ENCODE measurements around the gene SLC17A4.

SLC17A4 gene, protein sequence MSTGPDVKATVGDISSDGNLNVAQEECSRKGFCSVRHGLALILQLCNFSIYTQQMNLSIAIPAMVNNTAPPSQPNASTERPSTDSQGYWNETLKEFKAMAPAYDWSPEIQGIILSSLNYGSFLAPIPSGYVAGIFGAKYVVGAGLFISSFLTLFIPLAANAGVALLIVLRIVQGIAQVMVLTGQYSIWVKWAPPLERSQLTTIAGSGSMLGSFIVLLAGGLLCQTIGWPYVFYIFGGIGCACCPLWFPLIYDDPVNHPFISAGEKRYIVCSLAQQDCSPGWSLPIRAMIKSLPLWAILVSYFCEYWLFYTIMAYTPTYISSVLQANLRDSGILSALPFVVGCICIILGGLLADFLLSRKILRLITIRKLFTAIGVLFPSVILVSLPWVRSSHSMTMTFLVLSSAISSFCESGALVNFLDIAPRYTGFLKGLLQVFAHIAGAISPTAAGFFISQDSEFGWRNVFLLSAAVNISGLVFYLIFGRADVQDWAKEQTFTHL

GRCh38 chr6:25754535-25754934 lies at the start of gene SLC17A4:
Gene SLC17A4 (plus strand): TSS chr6:25754742. CDS start chr6:25761963, 7,221 bp downstream.
- Histone ChIP-seq H3K9ac (ENCODE audit: low read depth, low read length) (no peak within 1 kb of the TSS), H3K4me1 (ENCODE audit: control insufficient read depth, insufficient read depth, low read length) (no peaks in the 10 kb centered on the region), H3K4me3 (ENCODE audit: low read depth, low read length) (no peak within 1 kb of the TSS), H3K9me3 (ENCODE audit: control insufficient read depth, insufficient read depth, low read length) (no peaks in the 10 kb centered on the region), H3K36me3 (ENCODE audit: control insufficient read depth, insufficient read depth, low read length) (no peaks in the 10 kb centered on the region), H3K27me3 (ENCODE audit: control insufficient read depth, insufficient read depth, low read length) (no peaks in the 10 kb centered on the region)

DNA sequence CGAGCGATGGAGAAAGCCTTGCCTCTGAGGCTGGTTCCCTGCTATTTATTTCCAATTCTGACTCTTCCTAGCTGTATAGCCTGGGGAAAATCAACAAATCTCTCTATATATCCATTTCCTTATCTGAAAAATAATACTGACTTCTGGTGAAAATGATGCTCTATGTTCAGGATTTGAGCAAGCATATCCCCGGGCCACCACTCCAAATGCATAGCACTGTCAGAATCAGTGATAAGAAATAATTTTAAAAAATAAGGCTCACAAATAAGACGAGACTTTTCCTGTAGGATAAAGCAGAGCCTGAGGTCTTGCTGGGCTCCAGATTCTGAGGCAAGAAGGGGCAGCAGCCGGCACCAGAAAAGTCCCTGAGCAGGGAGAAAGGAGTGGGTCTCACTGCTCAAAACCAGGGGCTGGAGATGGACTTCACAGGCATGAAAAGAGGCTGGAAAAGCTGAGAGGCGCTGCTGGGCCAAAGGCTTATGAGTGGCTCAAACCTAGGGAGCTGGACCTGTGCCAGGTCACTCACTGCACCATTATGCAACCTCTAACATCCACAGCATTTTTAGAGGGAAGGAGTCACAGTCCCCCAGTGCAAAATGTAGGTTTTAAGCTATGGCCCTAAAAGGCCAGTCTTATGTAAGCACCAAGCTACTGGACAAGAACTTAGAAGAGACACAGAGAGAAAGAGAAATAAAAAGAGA lies 48.1 kb upstream of the SLC17A4 start:
- Histone ChIP-seq H3K9me3 (ENCODE audit: control insufficient read depth, insufficient read depth, low read length) (no peaks in the 10 kb centered on the region), H3K27me3 (ENCODE audit: control insufficient read depth, insufficient read depth, low read length) (no peaks in the 10 kb centered on the region), H3K36me3 (ENCODE audit: control insufficient read depth, insufficient read depth, low read length) (no peaks in the 10 kb centered on the region), H3K4me1 (ENCODE audit: control insufficient read depth, insufficient read depth, low read length) (no peaks in the 10 kb centered on the region), H3K9ac (ENCODE audit: low read depth, low read length) (no peak overlapping the region), H3K4me3 (ENCODE audit: low read depth, low read length) (no peak overlapping the region)

GRCh38 chr6:25709761-25710160 lies 44.8 kb upstream of the SLC17A4 start:
- Histone ChIP-seq H3K36me3 (ENCODE audit: control insufficient read depth, insufficient read depth, low read length) (no peaks in the 10 kb centered on the region), H3K27me3 (ENCODE audit: control insufficient read depth, insufficient read depth, low read length) (no peaks in the 10 kb centered on the region), H3K9me3 (ENCODE audit: control insufficient read depth, insufficient read depth, low read length) (no peaks in the 10 kb centered on the region), H3K4me3 (ENCODE audit: low read depth, low read length) (no peak overlapping the region), H3K4me1 (ENCODE audit: control insufficient read depth, insufficient read depth, low read length) (no peaks in the 10 kb centered on the region), H3K9ac (ENCODE audit: low read depth, low read length) (no peak overlapping the region)

- Histone ChIP-seq H3K4me1 (ENCODE audit: control insufficient read depth, insufficient read depth, low read length) (no peaks in the 10 kb centered on the region), H3K27me3 (ENCODE audit: control insufficient read depth, insufficient read depth, low read length) (no peaks in the 10 kb centered on the region), H3K9me3 (ENCODE audit: control insufficient read depth, insufficient read depth, low read length) (no peaks in the 10 kb centered on the region), H3K36me3 (ENCODE audit: control insufficient read depth, insufficient read depth, low read length) (no peaks in the 10 kb centered on the region), H3K4me3 (ENCODE audit: low read depth, low read length) (no peak overlapping the region), H3K9ac (ENCODE audit: low read depth, low read length) (no peak overlapping the region)
Measured at GRCh38 chr6:25710287-25710686, 44.3 kb upstream of the SLC17A4 start.

GRCh38 chr6:25713824-25714223 lies 40.7 kb upstream of the SLC17A4 start:
- H3K4me1 ChIP-seq (ENCODE audit: control insufficient read depth, insufficient read depth, low read length), result no peaks in the 10 kb centered on the region
- H3K27me3 ChIP-seq (ENCODE audit: control insufficient read depth, insufficient read depth, low read length), result no peaks in the 10 kb centered on the region
- H3K9ac ChIP-seq (ENCODE audit: low read depth, low read length), result no peak overlapping the region
- H3K36me3 ChIP-seq (ENCODE audit: control insufficient read depth, insufficient read depth, low read length), result no peaks in the 10 kb centered on the region
- H3K9me3 ChIP-seq (ENCODE audit: control insufficient read depth, insufficient read depth, low read length), result no peaks in the 10 kb centered on the region
- no peak overlapping the region for H3K4me3 ChIP-seq (ENCODE audit: low read depth, low read length)

GRCh38 chr6:25714765-25715164 lies 39.8 kb upstream of the SLC17A4 start:
- H3K9ac ChIP-seq (ENCODE audit: low read depth, low read length), result no peak overlapping the region
- H3K4me3 ChIP-seq (ENCODE audit: low read depth, low read length), result no peak overlapping the region
- H3K9me3 ChIP-seq (ENCODE audit: control insufficient read depth, insufficient read depth, low read length), result no peaks in the 10 kb centered on the region
- no peaks in the 10 kb centered on the region for H3K27me3 ChIP-seq (ENCODE audit: control insufficient read depth, insufficient read depth, low read length)
- no peaks in the 10 kb centered on the region for H3K4me1 ChIP-seq (ENCODE audit: control insufficient read depth, insufficient read depth, low read length)
- no peaks in the 10 kb centered on the region for H3K36me3 ChIP-seq (ENCODE audit: control insufficient read depth, insufficient read depth, low read length)

DNA sequence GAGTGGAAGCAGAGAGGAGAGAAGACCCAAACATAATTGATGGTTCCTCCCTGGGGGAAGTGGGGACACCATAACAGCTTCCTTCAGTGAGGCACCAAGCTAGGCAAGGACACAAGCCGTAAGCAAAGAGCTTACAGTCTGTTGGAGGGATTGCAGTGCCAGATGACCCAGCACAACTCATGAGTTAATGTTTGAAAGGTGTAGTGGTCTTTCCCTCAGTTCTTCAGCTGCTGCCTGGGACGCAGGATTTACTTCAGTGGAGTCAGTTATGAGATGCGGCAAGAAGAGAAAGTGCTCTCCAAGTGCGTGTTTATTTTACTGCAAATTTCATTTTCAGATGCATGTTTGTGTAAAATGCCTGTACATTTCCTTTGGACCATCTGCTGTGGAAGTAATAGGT lies 38.7 kb upstream of the SLC17A4 start:
- H3K4me3 ChIP-seq (ENCODE audit: low read depth, low read length), result no peak overlapping the region
- H3K27me3 ChIP-seq (ENCODE audit: control insufficient read depth, insufficient read depth, low read length), result no peaks in the 10 kb centered on the region
- no peaks in the 10 kb centered on the region for H3K4me1 ChIP-seq (ENCODE audit: control insufficient read depth, insufficient read depth, low read length)
- H3K9me3 ChIP-seq (ENCODE audit: control insufficient read depth, insufficient read depth, low read length), result no peaks in the 10 kb centered on the region
- no peaks in the 10 kb centered on the region for H3K36me3 ChIP-seq (ENCODE audit: control insufficient read depth, insufficient read depth, low read length)
- no peak overlapping the region for H3K9ac ChIP-seq (ENCODE audit: low read depth, low read length)

GRCh38 chr6:25717866-25718740 lies 36.4 kb upstream of the SLC17A4 start:
- Histone ChIP-seq H3K4me1 (ENCODE audit: control insufficient read depth, insufficient read depth, low read length) (no peaks in the 10 kb centered on the region), H3K36me3 (ENCODE audit: control insufficient read depth, insufficient read depth, low read length) (no peaks in the 10 kb centered on the region), H3K27me3 (ENCODE audit: control insufficient read depth, insufficient read depth, low read length) (no peaks in the 10 kb centered on the region), H3K4me3 (ENCODE audit: low read depth, low read length) (no peak overlapping the region), H3K9ac (ENCODE audit: low read depth, low read length) (no peak overlapping the region), H3K9me3 (ENCODE audit: control insufficient read depth, insufficient read depth, low read length) (no peaks in the 10 kb centered on the region)

- Histone ChIP-seq H3K4me1 (ENCODE audit: control insufficient read depth, insufficient read depth, low read length) (no peaks in the 10 kb centered on the region), H3K9me3 (ENCODE audit: control insufficient read depth, insufficient read depth, low read length) (no peaks in the 10 kb centered on the region), H3K4me3 (ENCODE audit: low read depth, low read length) (no peak overlapping the region), H3K9ac (ENCODE audit: low read depth, low read length) (no peak overlapping the region), H3K36me3 (ENCODE audit: control insufficient read depth, insufficient read depth, low read length) (no peaks in the 10 kb centered on the region), H3K27me3 (ENCODE audit: control insufficient read depth, insufficient read depth, low read length) (no peaks in the 10 kb centered on the region)
Measured at GRCh38 chr6:25726122-25726911, 28.2 kb upstream of the SLC17A4 start.

- H3K27me3 ChIP-seq (ENCODE audit: control insufficient read depth, insufficient read depth, low read length), result no peaks in the 10 kb centered on the region
- H3K36me3 ChIP-seq (ENCODE audit: control insufficient read depth, insufficient read depth, low read length), result no peaks in the 10 kb centered on the region
- no peaks in the 10 kb centered on the region for H3K4me1 ChIP-seq (ENCODE audit: control insufficient read depth, insufficient read depth, low read length)
- no peak overlapping the region for H3K4me3 ChIP-seq (ENCODE audit: low read depth, low read length)
- no peaks in the 10 kb centered on the region for H3K9me3 ChIP-seq (ENCODE audit: control insufficient read depth, insufficient read depth, low read length)
- no peak overlapping the region for H3K9ac ChIP-seq (ENCODE audit: low read depth, low read length)
Measured at GRCh38 chr6:25727028-25727427, 27.5 kb upstream of the SLC17A4 start.

DNA sequence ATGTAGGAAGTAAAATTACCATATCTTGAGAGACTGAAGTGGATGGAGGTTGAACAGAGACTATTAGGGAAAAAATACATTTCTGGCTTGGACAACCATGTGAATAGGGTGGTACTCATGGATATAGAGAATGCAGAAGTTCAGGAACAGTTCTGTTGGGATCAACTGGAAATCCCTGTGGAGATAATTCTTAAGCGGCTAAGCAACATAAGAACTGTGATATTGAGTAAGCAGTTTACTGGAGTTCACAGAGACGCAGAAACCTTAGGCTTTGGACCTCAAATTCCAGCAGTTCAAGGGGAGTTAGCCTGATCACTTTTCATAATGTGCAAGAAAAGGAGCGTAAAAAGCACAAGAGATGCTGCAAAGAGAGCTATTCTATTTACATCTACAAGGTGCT lies 23.6 kb upstream of the SLC17A4 start:
- Histone ChIP-seq H3K4me3 (ENCODE audit: low read depth, low read length) (no peak overlapping the region), H3K36me3 (ENCODE audit: control insufficient read depth, insufficient read depth, low read length) (no peaks in the 10 kb centered on the region), H3K4me1 (ENCODE audit: control insufficient read depth, insufficient read depth, low read length) (no peaks in the 10 kb centered on the region), H3K27me3 (ENCODE audit: control insufficient read depth, insufficient read depth, low read length) (no peaks in the 10 kb centered on the region), H3K9me3 (ENCODE audit: control insufficient read depth, insufficient read depth, low read length) (no peaks in the 10 kb centered on the region), H3K9ac (ENCODE audit: low read depth, low read length) (no peak overlapping the region)

All from iPS-15b (cell line).